Activated naive CD8-positive, alpha-beta T cell treated with anti-CD3 and anti-CD28 coated beads, Interleukin-2, amount 50 U/mL, for 24 hours (primary cell): ENCODE results near the gene CST3.
"Not testable (repeated sequence)": the region's sequence is repeated elsewhere in the genome, so short reads cannot be mapped to it uniquely, and the experiment has no call there.

Experiments used
- ATAC-seq: fragments of 150-1000 bp; cut with Tn5 transposase; one replicate; pipeline ENCODE4 v1.10.0; 2021
- DNase-seq: peaks from one replicate; pipeline ENCODE4 v3.0.0; 2021
- H3K27ac Mint-ChIP-seq: one replicate; pipeline ENCODE4 v1.8.0; 2021; ENCODE audit warnings: mild to moderate bottlenecking, mixed read lengths
- H3K27me3 Mint-ChIP-seq: one replicate; pipeline ENCODE4 v1.8.0; 2021; ENCODE audit warnings: mixed read lengths
- H3K36me3 Mint-ChIP-seq: one replicate; pipeline ENCODE4 v1.8.0; 2021; ENCODE audit warnings: low read depth, mixed read lengths
- H3K4me1 Mint-ChIP-seq: one replicate; pipeline ENCODE4 v1.8.0; 2021; ENCODE audit warnings: mixed read lengths
- H3K4me3 Mint-ChIP-seq: one replicate; pipeline ENCODE4 v1.8.0; 2021; ENCODE audit warnings: mild to moderate bottlenecking, moderate library complexity, mixed read lengths
- H3K9me3 Mint-ChIP-seq: one replicate; pipeline ENCODE4 v1.8.0; 2021; ENCODE audit warnings: mixed read lengths

Gene CST3

DNA sequence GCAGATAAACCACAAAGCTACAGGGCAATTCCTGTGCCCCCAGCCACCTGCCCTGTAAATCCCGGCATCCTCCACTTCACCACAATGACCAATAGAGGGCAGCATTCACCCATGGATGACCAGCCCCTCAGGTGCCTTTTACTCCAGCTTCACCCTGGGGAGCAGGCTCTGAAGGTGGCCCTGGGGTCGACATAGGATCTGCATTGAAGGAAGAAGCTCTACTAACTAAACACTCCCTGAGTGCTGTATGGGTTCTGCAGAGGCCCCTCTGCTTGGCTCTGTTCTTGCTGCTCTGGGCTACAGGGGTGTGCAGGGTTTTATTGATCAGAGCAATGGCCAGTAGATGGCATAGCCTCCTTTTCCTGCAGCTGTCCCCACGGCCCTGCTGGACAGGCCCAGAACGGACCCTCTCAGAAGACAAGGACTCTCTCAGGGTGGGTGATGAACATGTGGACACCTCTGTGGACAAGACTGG lies 30.8 kb upstream of the CST3 start:
- H3K27me3 Mint-ChIP-seq = peaks cover 2% of the 10 kb centered on the region
- H3K36me3 Mint-ChIP-seq = no peaks in the 10 kb centered on the region
- H3K9me3 Mint-ChIP-seq = no peaks in the 10 kb centered on the region
- H3K27ac Mint-ChIP-seq = no peak overlapping the region
- peak; percentile 41 for DNase-seq
- H3K4me1 Mint-ChIP-seq = no peaks in the 10 kb centered on the region
- no peak overlapping the region for H3K4me3 Mint-ChIP-seq
- ATAC-seq = no peak

DNA sequence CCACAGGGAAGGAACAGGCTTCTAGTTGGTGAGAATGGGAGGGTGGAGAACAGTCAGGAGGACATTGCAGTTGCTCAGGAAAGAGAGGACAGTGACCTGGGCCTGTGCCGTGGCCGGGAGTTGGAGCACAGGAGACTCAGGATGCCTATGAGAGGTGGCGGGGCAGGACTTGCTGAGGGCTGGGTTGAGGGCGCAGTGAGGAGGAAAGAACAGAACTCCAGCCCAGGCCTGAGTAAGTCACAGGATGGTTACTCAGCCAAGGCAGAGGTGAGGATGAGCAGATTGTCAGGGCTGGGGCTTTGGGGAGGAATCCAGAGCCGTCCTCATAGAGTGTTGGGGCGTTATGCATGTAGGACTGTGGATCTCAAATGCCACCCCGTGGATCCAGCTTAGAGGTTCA lies 29.9 kb upstream of the CST3 start:
- Mint-ChIP-seq H3K36me3 (no peaks in the 10 kb centered on the region), H3K4me3 (no peak overlapping the region), H3K4me1 (no peaks in the 10 kb centered on the region), H3K27ac (no peak overlapping the region), H3K9me3 (no peaks in the 10 kb centered on the region), H3K27me3 (no peaks in the 10 kb centered on the region)
- DNase-seq = no peak
- no peak for ATAC-seq

DNA sequence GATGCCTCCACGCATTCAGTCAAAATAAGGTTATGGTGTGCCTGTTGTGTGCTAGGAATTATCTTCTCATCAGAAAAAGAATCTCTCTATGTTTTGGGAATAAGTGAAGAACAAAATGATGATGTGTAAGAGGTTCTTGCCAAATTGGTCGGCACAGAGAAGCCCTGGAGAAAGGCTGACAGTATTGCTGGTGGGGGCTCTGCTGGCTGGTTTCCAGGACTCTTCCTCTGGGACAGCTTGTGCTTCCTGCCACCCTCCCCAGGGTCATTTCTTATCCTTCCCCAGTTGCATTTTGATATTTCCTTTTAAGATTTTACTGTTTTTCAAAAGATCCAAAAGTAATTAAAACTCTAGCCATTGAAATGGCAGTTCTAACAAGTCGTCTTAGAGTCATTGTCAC lies 28.9 kb upstream of the CST3 start:
- H3K4me3 Mint-ChIP-seq = no peak overlapping the region
- no peak for DNase-seq
- no peaks in the 10 kb centered on the region for H3K27me3 Mint-ChIP-seq
- H3K9me3 Mint-ChIP-seq = no peaks in the 10 kb centered on the region
- ATAC-seq = no peak
- H3K27ac Mint-ChIP-seq = no peak overlapping the region
- no peaks in the 10 kb centered on the region for H3K36me3 Mint-ChIP-seq
- no peaks in the 10 kb centered on the region for H3K4me1 Mint-ChIP-seq

DNA sequence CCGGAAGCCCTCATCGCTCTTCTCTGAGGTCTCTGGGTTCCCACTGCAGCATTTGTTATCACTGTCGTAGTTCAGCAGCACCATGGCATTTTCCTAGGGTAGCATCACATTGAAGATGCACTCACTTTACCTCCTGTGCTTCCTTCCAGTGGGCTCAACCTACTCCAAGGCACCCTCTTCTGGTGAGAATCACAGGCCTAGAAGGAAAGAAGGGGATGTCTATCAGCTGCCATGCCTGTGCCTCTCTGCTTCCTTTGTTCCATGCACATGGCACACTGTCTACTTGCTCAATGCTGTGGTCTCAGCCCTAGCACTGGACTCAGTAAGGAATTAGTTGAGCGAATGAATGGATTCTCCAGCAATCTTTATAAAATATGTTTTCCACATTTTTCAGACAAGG lies 28.4 kb upstream of the CST3 start:
- H3K36me3 Mint-ChIP-seq = no peaks in the 10 kb centered on the region
- no peaks in the 10 kb centered on the region for H3K27me3 Mint-ChIP-seq
- DNase-seq = no peak
- no peak for ATAC-seq
- no peaks in the 10 kb centered on the region for H3K4me1 Mint-ChIP-seq
- no peaks in the 10 kb centered on the region for H3K9me3 Mint-ChIP-seq
- no peak overlapping the region for H3K27ac Mint-ChIP-seq
- no peak overlapping the region for H3K4me3 Mint-ChIP-seq

DNA sequence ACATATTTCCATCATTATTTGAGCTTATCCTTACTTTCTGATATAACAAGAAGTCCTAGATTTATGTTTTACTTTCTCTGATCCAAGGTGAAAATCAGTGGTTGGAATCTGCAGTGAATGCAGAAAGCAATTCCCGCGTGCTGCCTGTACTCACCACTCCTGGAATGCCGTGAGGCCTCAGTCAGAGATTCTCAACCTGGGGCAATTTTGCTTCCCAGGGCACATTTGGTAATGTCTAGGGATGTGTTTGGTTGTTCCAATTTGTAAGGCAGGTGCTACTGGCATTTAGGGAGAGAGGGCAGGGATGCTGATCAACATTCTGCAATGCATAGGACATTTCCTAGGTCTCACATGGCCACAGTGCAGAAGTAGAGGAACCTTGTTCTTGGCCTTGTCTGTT lies 27.2 kb upstream of the CST3 start:
- no peaks in the 10 kb centered on the region for H3K9me3 Mint-ChIP-seq
- DNase-seq = no peak
- H3K4me1 Mint-ChIP-seq = no peaks in the 10 kb centered on the region
- ATAC-seq = no peak
- no peaks in the 10 kb centered on the region for H3K27me3 Mint-ChIP-seq
- no peak overlapping the region for H3K27ac Mint-ChIP-seq
- no peaks in the 10 kb centered on the region for H3K36me3 Mint-ChIP-seq
- no peak overlapping the region for H3K4me3 Mint-ChIP-seq

DNA sequence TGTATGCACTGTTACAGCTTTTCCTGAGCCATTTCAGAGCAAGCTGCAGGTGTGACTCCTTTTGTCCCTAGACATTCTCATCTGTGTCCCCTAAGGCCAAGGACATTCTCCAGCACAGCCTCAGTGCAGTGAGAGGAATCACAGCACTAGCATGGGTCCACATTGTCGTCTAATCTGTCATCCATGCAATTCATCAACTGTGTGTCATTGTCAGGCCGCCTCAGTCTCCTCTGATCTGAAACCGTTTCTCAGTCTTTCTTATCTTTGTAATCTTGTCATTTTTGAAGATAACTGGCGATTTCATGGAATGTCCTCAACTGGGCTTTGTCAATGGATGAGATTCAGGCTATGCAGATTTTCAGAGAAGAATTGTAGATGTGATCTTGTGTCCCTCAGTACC lies 26.3 kb upstream of the CST3 start:
- not testable (repeated sequence) for H3K36me3 Mint-ChIP-seq, ATAC-seq, H3K4me1 Mint-ChIP-seq, H3K4me3 Mint-ChIP-seq, H3K27ac Mint-ChIP-seq, DNase-seq, H3K27me3 Mint-ChIP-seq, H3K9me3 Mint-ChIP-seq

DNA sequence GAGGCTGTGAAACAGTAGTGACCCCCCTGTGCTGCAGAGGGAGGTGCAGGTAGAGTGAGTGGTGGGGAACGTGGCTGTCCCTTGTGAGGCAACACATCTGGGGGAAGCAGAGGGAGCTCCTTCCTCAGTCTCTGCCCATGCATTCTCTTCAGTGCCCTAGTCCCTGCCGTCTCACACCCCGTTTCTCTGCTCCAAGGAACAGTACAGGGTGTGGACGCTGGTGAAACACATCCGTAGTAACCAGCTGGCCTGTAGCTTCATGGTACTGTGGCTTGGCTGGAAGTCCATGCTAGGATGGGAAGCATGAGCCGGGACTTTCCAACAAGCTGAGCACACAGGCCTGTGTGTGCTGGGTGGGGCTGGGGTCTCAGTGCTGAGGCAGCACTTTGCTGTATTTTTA lies 25.4 kb upstream of the CST3 start:
- Mint-ChIP-seq H3K4me3 (no peak overlapping the region), H3K36me3 (no peaks in the 10 kb centered on the region), H3K27ac (no peak overlapping the region), H3K4me1 (no peaks in the 10 kb centered on the region), H3K9me3 (no peaks in the 10 kb centered on the region), H3K27me3 (no peaks in the 10 kb centered on the region)
- ATAC-seq (no peak), DNase-seq (no peak)

DNA sequence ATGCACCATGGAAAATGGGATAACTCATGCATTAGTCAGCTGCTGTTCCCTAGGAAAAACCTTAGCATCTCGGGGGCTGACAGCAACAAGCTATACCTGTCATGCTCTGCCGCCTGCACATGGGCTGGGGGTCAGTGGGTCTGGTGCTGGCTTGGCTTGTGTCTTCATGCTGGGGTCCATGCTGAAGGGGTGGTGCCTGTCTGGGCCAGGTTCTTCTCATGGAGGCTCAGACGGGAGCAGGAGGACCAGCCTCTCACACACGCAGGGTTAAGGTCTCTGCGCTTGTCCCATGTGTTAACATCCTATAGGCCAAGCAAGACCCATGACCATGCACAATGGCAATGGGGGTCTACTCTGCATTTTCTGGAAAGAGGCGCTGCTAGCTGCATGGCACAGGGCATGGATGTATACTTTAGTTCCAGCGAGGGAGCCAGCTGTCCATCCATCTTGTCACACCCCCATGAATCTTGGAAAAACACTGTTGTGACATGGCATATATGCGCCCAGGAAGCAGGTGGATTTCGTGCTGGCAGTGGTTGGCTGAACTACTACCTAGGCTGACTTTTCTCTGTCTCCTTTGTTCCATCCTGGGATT lies 24.6 kb upstream of the CST3 start:
- no peaks in the 10 kb centered on the region for H3K9me3 Mint-ChIP-seq
- H3K4me3 Mint-ChIP-seq = no peak overlapping the region
- no peaks in the 10 kb centered on the region for H3K36me3 Mint-ChIP-seq
- DNase-seq (no peak), ATAC-seq (no peak)
- H3K27me3 Mint-ChIP-seq = no peaks in the 10 kb centered on the region
- H3K4me1 Mint-ChIP-seq = no peaks in the 10 kb centered on the region
- H3K27ac Mint-ChIP-seq = no peak overlapping the region

DNA sequence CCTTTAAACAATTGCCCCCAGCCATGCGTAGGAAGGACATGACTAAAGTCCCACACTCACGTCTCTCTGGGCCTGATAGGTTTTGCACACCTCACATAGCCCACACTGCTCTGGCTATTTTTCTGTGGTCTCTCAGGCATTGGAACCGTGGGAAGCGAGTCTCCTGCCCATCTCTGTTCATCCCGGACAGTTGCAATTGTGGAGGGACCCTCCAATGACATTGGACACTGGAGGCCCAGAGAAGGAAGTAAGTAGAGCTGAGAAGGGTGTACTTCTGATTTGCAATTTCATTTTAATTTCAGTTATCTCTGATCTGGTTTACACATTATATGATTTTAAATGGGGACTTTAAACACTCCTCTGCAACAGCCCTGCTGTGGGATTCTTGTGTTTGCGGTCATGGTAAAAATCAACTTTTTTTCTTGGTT lies 23.3 kb upstream of the CST3 start:
- no peak for DNase-seq
- H3K36me3 Mint-ChIP-seq = no peaks in the 10 kb centered on the region
- no peaks in the 10 kb centered on the region for H3K4me1 Mint-ChIP-seq
- H3K27ac Mint-ChIP-seq = no peak overlapping the region
- no peak overlapping the region for H3K4me3 Mint-ChIP-seq
- no peak for ATAC-seq
- peaks cover 3% of the 10 kb centered on the region for H3K27me3 Mint-ChIP-seq
- H3K9me3 Mint-ChIP-seq = no peaks in the 10 kb centered on the region

DNA sequence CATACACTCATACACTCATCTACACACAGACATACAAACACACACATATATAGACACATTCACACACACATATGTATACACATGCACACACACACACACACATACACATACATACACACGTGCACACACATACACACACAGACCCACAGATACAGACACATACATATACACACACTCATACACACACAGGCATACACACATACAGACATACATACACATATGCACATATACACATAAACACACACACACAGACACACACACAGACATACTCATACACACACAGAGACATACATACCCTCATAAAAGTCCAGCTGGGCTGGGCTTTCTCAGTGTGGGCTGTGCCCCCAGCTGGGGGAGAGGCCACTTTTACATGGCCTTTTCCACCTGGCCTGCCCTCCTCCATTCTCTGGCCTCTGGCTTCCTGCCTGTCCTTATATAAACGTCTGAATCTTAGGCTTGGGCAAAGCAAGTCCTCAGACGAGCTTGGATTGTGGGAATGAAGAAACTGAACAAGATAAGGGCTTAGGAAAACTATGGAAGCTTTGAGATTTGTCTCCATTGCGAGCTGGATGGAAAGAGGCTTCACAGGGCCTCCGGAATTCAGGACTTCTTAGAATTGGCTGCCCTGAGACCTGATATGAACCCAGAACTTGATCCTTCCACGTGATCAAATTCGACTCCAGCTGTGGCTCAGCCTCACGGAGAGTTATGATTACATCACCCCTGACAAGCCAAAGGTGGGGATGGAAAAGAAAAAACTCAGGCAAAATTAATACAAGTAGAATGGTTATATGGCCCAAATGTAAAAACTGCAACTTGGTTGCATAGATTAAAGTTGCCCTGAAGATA lies 22.5 kb upstream of the CST3 start:
- Mint-ChIP-seq H3K27ac (no peak overlapping the region), H3K4me3 (no peak overlapping the region), H3K9me3 (no peaks in the 10 kb centered on the region), H3K27me3 (peaks cover 3% of the 10 kb centered on the region), H3K4me1 (no peaks in the 10 kb centered on the region), H3K36me3 (no peaks in the 10 kb centered on the region)
- DNase-seq (no peak), ATAC-seq (no peak)

DNA sequence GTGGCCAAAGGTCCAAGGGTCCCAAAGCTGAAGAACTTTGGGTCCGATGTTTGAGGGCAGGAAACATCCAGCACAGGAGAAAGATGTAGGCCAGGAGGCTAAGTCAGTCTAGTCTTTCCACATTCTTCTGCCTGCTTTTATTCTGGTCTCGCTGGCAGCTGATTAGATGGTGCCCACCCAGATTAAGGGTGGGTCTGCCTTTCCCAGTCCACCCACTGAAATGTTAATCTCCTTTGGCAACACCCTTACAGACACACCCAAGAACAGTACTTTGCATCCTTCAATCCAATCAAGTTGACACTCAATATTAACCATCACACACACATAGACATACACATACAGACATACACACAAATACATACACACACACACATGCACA lies 21.8 kb upstream of the CST3 start:
- not testable (repeated sequence) for H3K4me1 Mint-ChIP-seq, H3K36me3 Mint-ChIP-seq, H3K27ac Mint-ChIP-seq, H3K9me3 Mint-ChIP-seq, DNase-seq, ATAC-seq, H3K4me3 Mint-ChIP-seq, H3K27me3 Mint-ChIP-seq

DNA sequence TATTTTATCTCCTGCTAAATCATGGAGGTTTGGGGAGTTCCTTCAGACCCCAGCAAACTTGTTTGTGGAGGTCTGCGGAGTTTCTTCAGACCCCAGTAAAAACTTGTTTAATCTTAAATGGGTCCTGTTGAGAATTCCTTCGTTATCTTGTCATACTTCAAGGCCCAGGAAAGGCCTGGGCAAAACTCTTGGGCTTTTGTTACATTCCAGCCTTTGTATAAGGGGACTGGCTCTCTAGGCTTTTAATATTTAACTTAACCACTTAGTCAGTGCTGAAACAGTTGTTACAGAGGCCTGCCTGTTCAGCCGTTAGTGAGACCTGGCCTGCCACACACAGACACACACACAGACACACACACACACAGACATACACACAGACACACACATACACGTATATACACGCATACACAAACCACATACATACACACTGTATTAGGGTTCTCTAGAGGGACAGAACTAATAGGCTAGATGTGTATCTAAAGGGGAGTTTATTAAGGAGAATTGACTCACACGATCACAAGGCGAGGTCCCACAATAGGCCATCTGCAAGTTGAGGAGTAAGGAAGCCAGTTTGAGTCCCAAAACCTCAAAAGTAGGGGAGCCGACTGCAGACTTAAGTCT lies 21.3 kb upstream of the CST3 start:
- no peak overlapping the region for H3K4me3 Mint-ChIP-seq
- peaks cover 5% of the 10 kb centered on the region for H3K27me3 Mint-ChIP-seq
- H3K27ac Mint-ChIP-seq = no peak overlapping the region
- no peak for ATAC-seq
- H3K9me3 Mint-ChIP-seq = no peaks in the 10 kb centered on the region
- no peaks in the 10 kb centered on the region for H3K36me3 Mint-ChIP-seq
- no peak for DNase-seq
- H3K4me1 Mint-ChIP-seq = no peaks in the 10 kb centered on the region

DNA sequence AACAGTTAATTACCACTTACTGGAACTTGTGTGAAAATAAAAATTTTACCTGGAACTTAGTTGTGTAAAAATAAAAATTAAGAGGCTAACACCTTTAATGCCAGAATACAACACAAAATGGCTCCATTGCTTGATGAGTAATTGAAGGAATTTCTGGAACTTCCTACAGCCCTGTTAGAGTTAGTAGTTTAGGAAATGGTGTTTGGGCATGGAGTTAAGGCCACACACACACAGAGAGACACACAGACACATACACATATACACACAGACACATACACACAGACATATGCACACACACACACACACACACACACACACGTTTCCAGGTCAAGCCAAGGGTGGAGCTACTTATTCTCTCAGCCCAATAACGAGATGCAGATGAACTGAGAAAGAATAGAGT lies 20.6 kb upstream of the CST3 start:
- ATAC-seq (no peak), DNase-seq (no peak)
- Mint-ChIP-seq H3K4me1 (no peaks in the 10 kb centered on the region), H3K36me3 (no peaks in the 10 kb centered on the region), H3K27ac (no peak overlapping the region), H3K27me3 (peaks cover 5% of the 10 kb centered on the region), H3K9me3 (no peaks in the 10 kb centered on the region), H3K4me3 (no peak overlapping the region)

DNA sequence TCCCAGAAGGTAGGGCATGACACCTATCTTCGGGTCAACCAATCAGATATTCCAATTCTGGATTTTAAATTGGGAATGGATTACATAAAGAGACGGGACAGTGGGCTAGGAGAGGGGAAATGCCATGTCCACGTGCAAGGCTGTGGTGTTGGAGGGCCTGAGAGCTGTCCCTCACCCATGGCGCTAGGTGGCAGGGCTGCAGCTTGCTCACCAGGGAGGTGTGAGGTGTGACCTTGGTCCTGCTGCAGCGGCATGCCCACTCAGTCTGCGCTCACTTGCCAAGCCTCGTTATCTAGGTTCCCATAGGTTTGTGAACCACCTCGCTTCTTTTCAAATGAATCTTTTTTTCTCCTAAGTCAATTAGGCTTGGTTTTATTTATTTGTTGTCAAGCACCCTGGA lies 19.4 kb upstream of the CST3 start:
- no peaks in the 10 kb centered on the region for H3K4me1 Mint-ChIP-seq
- no peak overlapping the region for H3K27ac Mint-ChIP-seq
- no peaks in the 10 kb centered on the region for H3K9me3 Mint-ChIP-seq
- no peak for ATAC-seq
- DNase-seq = no peak
- H3K4me3 Mint-ChIP-seq = no peak overlapping the region
- H3K36me3 Mint-ChIP-seq = no peaks in the 10 kb centered on the region
- H3K27me3 Mint-ChIP-seq = peaks cover 5% of the 10 kb centered on the region

DNA sequence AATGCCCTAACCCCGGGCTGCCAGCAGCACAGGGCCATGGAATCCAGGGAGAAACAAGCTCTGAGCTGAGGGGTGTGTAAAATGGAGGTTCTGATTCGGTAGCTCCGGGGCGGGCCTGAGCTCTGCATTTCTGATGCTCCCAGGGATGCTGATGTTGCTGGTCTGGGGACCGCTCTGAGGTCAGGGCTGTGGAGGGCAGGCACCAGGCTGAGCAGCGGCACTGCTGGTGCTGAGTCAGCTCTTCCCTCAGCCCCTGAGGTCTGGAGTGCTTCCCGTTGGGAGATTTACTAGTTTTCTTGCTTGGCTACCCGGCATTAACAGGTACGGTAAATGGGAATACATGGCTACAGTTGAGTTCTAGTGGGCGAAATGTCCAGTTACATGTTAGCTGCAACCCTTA lies 18.6 kb upstream of the CST3 start:
- DNase-seq (no peak), ATAC-seq (no peak)
- Mint-ChIP-seq H3K4me3 (no peak overlapping the region), H3K9me3 (no peaks in the 10 kb centered on the region), H3K27me3 (peaks cover 5% of the 10 kb centered on the region), H3K36me3 (no peaks in the 10 kb centered on the region), H3K4me1 (no peaks in the 10 kb centered on the region), H3K27ac (no peak overlapping the region)
